Measurements from ENCODE around the gene HSBP1L1. TPM values are rescaled to one million over a fixed set of nuclear protein-coding genes. Genes with fewer than 3 reads are reported as not detected.
"Not testable (repeated sequence)": the region's sequence is repeated elsewhere in the genome, so short reads cannot be mapped to it uniquely, and the experiment has no call there.

The HSBP1L1 gene
- total RNA-seq, 2 experiments from 2014 or later = 42.6 to 42.7 TPM

DNA sequence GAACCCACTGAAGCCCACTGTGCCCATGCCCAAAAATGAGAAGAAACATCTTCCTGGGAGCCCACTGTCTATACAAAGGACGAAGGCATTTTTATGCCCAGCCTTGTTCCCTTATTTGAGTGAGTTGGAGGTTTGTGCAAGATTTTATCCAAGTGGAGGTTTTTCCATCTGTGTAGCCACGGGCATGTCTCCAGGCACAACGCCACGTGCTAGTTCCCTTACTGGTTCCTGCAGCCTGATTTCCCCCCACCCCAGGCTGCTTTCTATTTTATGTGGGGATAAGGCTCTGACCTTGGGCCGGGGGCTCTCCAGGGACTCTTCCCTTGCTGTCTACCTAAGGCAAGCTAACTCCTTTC, 46.1 kb downstream of the HSBP1L1 start:
- Mint-ChIP-seq H3K4me1 (ENCODE audit: low read depth) (no peaks in the 10 kb centered on the region), H3K27ac (no peak overlapping the region), H3K27me3 (no peaks in the 10 kb centered on the region), H3K36me3 (ENCODE audit: low read depth) (peaks cover 48% of the 10 kb centered on the region), H3K4me3 (no peak overlapping the region), H3K9me3 (peaks cover 10% of the 10 kb centered on the region)
- intact Hi-C loops (cut with DNase I, micrococcal nuclease) = no loop called here
- POLR2A ChIA-PET = no interaction called here
- no peaks in the 10 kb centered on the region for H3K36me3 ChIP-seq (ENCODE audit: insufficient read depth, low read length)
- H3K4me3 ChIP-seq (ENCODE audit: low read length) = no peak overlapping the region
- CTCF ChIA-PET = no interaction called here
- no peaks in the 10 kb centered on the region for H3K4me1 ChIP-seq (ENCODE audit: insufficient read depth, low read length)
- no peak for DNase-seq
- peaks cover 0 to 35% of the 10 kb centered on the region in 2 experiments for H3K9me3 ChIP-seq (ENCODE audit: control insufficient read depth in 1 of 2, insufficient read depth in 1 of 2, low read length in 2 of 2)
- no peak overlapping the region for H3K27ac ChIP-seq (ENCODE audit: low read depth in 1 of 2, low read length in 2 of 2)
- no peak for ATAC-seq (ENCODE audit: poor library complexity)
- H3K27me3 ChIP-seq (ENCODE audit: control insufficient read depth in 1 of 2, insufficient read depth in 2 of 2, low read length in 2 of 2) = no peaks in the 10 kb centered on the region
- TF ChIP-seq, protein P1, sequence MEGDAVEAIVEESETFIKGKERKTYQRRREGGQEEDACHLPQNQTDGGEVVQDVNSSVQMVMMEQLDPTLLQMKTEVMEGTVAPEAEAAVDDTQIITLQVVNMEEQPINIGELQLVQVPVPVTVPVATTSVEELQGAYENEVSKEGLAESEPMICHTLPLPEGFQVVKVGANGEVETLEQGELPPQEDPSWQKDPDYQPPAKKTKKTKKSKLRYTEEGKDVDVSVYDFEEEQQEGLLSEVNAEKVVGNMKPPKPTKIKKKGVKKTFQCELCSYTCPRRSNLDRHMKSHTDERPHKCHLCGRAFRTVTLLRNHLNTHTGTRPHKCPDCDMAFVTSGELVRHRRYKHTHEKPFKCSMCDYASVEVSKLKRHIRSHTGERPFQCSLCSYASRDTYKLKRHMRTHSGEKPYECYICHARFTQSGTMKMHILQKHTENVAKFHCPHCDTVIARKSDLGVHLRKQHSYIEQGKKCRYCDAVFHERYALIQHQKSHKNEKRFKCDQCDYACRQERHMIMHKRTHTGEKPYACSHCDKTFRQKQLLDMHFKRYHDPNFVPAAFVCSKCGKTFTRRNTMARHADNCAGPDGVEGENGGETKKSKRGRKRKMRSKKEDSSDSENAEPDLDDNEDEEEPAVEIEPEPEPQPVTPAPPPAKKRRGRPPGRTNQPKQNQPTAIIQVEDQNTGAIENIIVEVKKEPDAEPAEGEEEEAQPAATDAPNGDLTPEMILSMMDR (IDR thresholded peaks at IDR 0.05) = no peak

DNA sequence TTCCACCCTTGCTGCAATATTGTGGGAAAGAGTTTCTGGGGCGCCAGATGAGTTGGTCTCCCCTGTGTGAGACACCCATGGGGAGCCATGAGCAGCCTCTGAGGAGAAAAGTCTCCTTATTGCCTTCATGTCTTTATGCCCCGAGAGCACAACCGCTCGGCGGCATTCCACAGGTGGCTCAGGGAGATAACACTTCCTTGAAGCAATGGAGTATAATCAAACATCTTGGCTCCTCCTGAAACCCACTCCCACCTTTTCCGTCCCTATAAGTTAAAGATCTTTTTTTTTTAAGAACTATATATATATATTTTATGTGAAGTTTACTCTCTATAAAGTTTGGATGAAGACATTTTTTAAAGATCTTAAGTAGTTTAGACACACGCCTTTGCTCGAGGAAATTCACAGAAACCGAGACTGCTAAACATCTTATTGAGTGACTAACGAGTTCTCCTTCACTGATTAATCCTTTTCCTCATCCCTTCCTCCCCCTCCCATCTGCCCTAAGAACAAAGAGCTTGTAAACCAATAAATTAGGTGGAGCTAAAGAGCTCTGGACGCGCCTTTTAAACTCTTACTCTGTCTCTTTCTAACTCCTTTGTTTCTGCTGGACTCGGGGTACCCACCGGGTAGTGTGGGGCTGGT, 47.2 kb downstream of the HSBP1L1 start:
- H3K27ac ChIP-seq (ENCODE audit: low read depth in 1 of 2, low read length in 2 of 2); intact Hi-C loops (cut with DNase I, micrococcal nuclease); H3K27me3 Mint-ChIP-seq; H3K36me3 ChIP-seq (ENCODE audit: insufficient read depth, low read length); H3K4me1 Mint-ChIP-seq (ENCODE audit: low read depth); H3K4me3 ChIP-seq (ENCODE audit: low read length); POLR2A ChIA-PET; CTCF ChIA-PET; H3K9me3 Mint-ChIP-seq; H3K4me1 ChIP-seq (ENCODE audit: insufficient read depth, low read length); H3K27me3 ChIP-seq (ENCODE audit: control insufficient read depth in 1 of 2, insufficient read depth in 2 of 2, low read length in 2 of 2); H3K27ac Mint-ChIP-seq; ATAC-seq (ENCODE audit: poor library complexity); DNase-seq; H3K4me3 Mint-ChIP-seq: not testable (repeated sequence)
- peaks cover 48% of the 10 kb centered on the region for H3K36me3 Mint-ChIP-seq (ENCODE audit: low read depth)
- peaks cover 0 to 35% of the 10 kb centered on the region in 2 experiments for H3K9me3 ChIP-seq (ENCODE audit: control insufficient read depth in 1 of 2, insufficient read depth in 1 of 2, low read length in 2 of 2)

DNA sequence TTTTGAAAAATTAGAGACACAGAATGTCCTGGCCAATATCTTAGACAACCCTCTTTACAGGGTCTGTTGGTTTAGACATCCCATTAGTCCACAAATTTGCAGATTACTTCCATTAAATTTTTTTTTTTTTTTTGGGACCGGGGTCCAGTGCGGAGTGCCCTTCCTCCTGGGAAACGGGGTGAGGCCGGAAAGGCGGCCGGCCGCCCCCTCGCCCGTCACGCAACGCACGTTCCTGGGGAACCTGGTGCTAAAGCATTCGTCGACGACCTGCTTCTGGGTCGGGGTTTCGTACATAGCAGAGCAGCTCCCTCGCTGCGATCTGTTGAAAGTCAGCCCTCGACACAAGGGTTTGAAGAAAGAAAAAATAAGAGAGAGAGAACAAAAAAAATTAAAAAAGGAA, 48.3 kb downstream of the HSBP1L1 start:
- peaks cover 48% of the 10 kb centered on the region for H3K36me3 Mint-ChIP-seq (ENCODE audit: low read depth)
- Histone ChIP-seq H3K4me1 (ENCODE audit: insufficient read depth, low read length) (no peaks in the 10 kb centered on the region), H3K27ac (ENCODE audit: low read depth in 1 of 2, low read length in 2 of 2) (no peak overlapping the region), H3K9me3 (ENCODE audit: control insufficient read depth in 1 of 2, insufficient read depth in 1 of 2, low read length in 2 of 2) (peaks cover 0 to 31% of the 10 kb centered on the region in 2 experiments), H3K36me3 (ENCODE audit: insufficient read depth, low read length) (no peaks in the 10 kb centered on the region), H3K27me3 (ENCODE audit: control insufficient read depth in 1 of 2, insufficient read depth in 2 of 2, low read length in 2 of 2) (no peaks in the 10 kb centered on the region), H3K4me3 (ENCODE audit: low read length) (no peak overlapping the region)
- DNase-seq (no peak), ATAC-seq (ENCODE audit: poor library complexity) (no peak)
- no peaks in the 10 kb centered on the region for H3K27me3 Mint-ChIP-seq
- ChIA-PET CTCF (no interaction called here), POLR2A (no interaction called here)
- no peak overlapping the region for H3K4me3 Mint-ChIP-seq
- intact Hi-C loops (cut with DNase I, micrococcal nuclease) = no loop called here
- H3K9me3 Mint-ChIP-seq = peaks cover 8% of the 10 kb centered on the region
- no peaks in the 10 kb centered on the region for H3K4me1 Mint-ChIP-seq (ENCODE audit: low read depth)
- TF ChIP-seq, protein P1 (IDR thresholded peaks at IDR 0.05) = no peak
- H3K27ac Mint-ChIP-seq = no peak overlapping the region

Other genes with a start within 250 kb of the HSBP1L1 start
- not detected for gene KCNG2, start 166.7 kb upstream of the HSBP1L1 start, total RNA-seq
- gene SLC66A2, start 13.0 kb upstream of the HSBP1L1 start, total RNA-seq = 10 to 100 TPM; 44.5 to 44.8 TPM
- gene TXNL4A, start 23.9 kb downstream of the HSBP1L1 start, total RNA-seq = 10 to 100 TPM; 55.0 to 55.7 TPM
- gene RBFA, start 69.8 kb downstream of the HSBP1L1 start, total RNA-seq = 10 to 100 TPM; 11.2 to 12.3 TPM
- 10 to 100 TPM; 61.0 to 61.5 TPM for gene ADNP2, start 144.6 kb downstream of the HSBP1L1 start, total RNA-seq